ENCODE results near the gene C1QB. TPM values are rescaled to one million over a fixed set of nuclear protein-coding genes. Genes with fewer than 3 reads are reported as not detected.

Gene C1QB
- total RNA-seq, 1 donor from 2014 or later: not detected

DNA sequence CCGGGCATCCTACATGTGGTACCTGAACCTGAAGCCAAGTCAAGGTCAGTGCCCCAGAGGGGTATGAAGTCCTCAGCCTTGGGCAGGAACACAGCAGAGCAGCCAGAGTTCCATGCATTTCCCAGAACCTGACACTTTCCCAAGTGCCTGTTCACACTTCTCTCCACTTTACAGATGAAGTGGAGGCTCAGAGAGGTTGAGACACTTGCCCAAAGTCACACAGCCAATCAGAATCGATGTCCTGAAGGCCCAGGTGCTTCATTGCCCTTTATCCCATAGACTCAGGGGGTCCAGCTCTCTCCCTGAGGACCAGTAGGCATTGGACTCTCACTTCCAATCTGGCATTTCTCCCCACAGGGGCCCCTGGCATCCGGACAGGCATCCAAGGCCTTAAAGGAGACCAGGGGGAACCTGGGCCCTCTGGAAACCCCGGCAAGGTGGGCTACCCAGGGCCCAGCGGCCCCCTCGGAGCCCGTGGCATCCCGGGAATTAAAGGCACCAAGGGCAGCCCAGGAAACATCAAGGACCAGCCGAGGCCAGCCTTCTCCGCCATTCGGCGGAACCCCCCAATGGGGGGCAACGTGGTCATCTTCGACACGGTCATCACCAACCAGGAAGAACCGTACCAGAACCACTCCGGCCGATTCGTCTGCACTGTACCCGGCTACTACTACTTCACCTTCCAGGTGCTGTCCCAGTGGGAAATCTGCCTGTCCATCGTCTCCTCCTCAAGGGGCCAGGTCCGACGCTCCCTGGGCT lies 14.4 kb upstream of the C1QB start:
- no peak for ATAC-seq (ENCODE audit: low read depth)
- no peak for TF ChIP-seq CTCF (IDR thresholded peaks at IDR 0.05)
- intact Hi-C loops (cut with micrococcal nuclease): no loop called here
- H3K4me3 Mint-ChIP-seq: no peak overlapping the region
- ChIA-PET CTCF (no interaction called here), POLR2A (no interaction called here)
- no peaks in the 10 kb centered on the region for H3K36me3 Mint-ChIP-seq (ENCODE audit: low read depth)
- DNase-seq: no peak
- H3K9me3 Mint-ChIP-seq: no peaks in the 10 kb centered on the region
- H3K4me1 Mint-ChIP-seq: no peaks in the 10 kb centered on the region
- peaks cover 12% of the 10 kb centered on the region for H3K27me3 Mint-ChIP-seq
- H3K27ac Mint-ChIP-seq: no peak overlapping the region

DNA sequence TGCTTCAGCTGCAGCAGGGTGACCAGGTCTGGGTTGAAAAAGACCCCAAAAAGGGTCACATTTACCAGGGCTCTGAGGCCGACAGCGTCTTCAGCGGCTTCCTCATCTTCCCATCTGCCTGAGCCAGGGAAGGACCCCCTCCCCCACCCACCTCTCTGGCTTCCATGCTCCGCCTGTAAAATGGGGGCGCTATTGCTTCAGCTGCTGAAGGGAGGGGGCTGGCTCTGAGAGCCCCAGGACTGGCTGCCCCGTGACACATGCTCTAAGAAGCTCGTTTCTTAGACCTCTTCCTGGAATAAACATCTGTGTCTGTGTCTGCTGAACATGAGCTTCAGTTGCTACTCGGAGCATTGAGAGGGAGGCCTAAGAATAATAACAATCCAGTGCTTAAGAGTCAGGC lies 13.8 kb upstream of the C1QB start:
- no peak for ATAC-seq (ENCODE audit: low read depth)
- POLR2A ChIA-PET: no interaction called here

GRCh38 chr1:22641247-22641646 lies 11.8 kb upstream of the C1QB start:
- intact Hi-C loops (cut with micrococcal nuclease): loop anchor here (5.0 kb wide), 1 partner anchor 549 kb away; no protein-coding TSS in a partner anchor
- no peaks in the 10 kb centered on the region for H3K9me3 Mint-ChIP-seq
- DNase-seq (no peak), ATAC-seq (ENCODE audit: low read depth) (no peak)
- no peak for TF ChIP-seq CTCF (IDR thresholded peaks at IDR 0.05)
- no peak overlapping the region for H3K4me3 Mint-ChIP-seq
- no peak overlapping the region for H3K27ac Mint-ChIP-seq
- H3K36me3 Mint-ChIP-seq (ENCODE audit: low read depth): no peaks in the 10 kb centered on the region
- H3K4me1 Mint-ChIP-seq: no peaks in the 10 kb centered on the region
- peaks cover 15% of the 10 kb centered on the region for H3K27me3 Mint-ChIP-seq
- ChIA-PET CTCF (interaction anchor here (0.7 to 1.4 kb wide), 7 partner anchors 209 to 549 kb away, joined by 3 to 4 read pairs (median 3); no protein-coding TSS in a partner anchor), POLR2A (no interaction called here)

More for the DNA sequence above, 13.8 kb upstream of the C1QB start:
- H3K27ac Mint-ChIP-seq: no peak overlapping the region
- H3K4me3 Mint-ChIP-seq: no peak overlapping the region
- no peak for TF ChIP-seq CTCF (IDR thresholded peaks at IDR 0.05)
- CTCF ChIA-PET: interaction anchor here (1.6 kb wide), 1 partner anchor 508 kb away, joined by 3 read pairs; no protein-coding TSS in a partner anchor
- H3K36me3 Mint-ChIP-seq (ENCODE audit: low read depth): no peaks in the 10 kb centered on the region
- H3K4me1 Mint-ChIP-seq: no peaks in the 10 kb centered on the region
- H3K9me3 Mint-ChIP-seq: no peaks in the 10 kb centered on the region
- DNase-seq: no peak
- H3K27me3 Mint-ChIP-seq: peaks cover 11% of the 10 kb centered on the region
- intact Hi-C loops (cut with micrococcal nuclease): no loop called here

DNA sequence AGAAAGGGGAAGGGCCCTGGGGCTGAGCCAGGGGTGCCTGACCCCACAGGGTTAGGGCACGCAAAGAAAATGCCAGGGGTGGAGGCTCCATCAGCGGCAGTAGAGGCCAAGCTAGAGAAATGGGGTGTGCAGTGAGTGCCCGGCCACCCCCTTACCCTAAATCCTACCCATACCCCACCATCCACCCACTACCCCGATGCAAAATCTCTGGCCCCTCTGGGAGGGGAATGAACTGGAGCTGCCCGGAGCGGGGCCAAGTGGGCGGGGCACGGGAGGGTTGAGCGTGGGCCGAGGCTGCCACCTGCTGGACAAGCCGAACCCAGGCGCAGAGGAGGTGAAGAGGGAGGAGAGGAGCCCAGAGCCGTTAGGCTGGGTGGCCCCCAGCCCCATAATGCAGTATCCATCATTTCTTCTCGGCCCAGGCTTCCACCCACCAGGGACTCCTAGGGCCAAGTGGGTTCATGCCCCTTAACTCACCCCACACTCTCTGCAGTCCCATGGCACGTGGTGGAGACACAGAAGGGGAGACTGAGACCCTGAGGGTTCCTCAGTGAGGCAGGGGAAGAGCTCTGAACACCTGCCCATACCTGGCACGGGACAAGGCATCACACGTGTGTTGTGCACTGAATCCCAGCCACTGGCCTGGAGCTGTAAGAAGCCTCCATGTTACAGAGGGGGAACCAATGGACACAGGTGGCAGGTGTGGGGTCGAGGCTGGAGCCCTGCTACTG lies 11.0 kb upstream of the C1QB start:
- CTCF ChIA-PET: interaction anchor here (1.0 to 1.4 kb wide), 7 partner anchors 210 to 549 kb away, joined by 3 to 4 read pairs (median 3); no protein-coding TSS in a partner anchor
- H3K27ac Mint-ChIP-seq: no peak overlapping the region
- no peaks in the 10 kb centered on the region for H3K36me3 Mint-ChIP-seq (ENCODE audit: low read depth)
- H3K4me3 Mint-ChIP-seq: no peak overlapping the region
- H3K4me1 Mint-ChIP-seq: no peaks in the 10 kb centered on the region
- H3K27me3 Mint-ChIP-seq: peaks cover 16% of the 10 kb centered on the region
- POLR2A ChIA-PET: interaction anchor here (0.5 kb wide), 1 partner anchor 587 kb away, joined by 6 read pairs; no protein-coding TSS in a partner anchor
- no peaks in the 10 kb centered on the region for H3K9me3 Mint-ChIP-seq
- peak; percentile 67 for DNase-seq
- TF ChIP-seq CTCF (IDR thresholded peaks at IDR 0.05): peak; percentile 28
- ATAC-seq (ENCODE audit: low read depth): peak; percentile 93
- intact Hi-C loops (cut with micrococcal nuclease): loop anchor here (1.0 to 5.0 kb wide), 2 partner anchors 537 to 550 kb away; no protein-coding TSS in a partner anchor

DNA sequence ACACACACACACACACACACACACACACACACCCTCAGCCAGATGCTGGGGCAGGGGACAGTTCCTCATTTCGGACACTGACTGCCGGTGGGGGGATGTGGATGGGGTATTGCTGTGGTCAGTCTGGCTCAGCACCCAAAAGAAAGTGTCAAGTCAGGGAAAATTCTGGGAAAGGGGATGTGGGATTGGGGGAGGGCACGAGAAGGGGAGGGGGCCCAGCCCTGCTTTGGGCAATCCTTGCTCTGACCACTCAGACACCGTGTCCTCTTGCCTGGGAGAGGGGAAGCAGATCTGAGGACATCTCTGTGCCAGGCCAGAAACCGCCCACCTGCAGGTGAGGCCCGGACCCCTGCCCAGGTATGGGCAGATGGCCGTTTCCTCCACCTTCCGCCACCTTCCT lies 9.7 kb upstream of the C1QB start, which contains the start of gene C1QC:
Gene C1QC, plus strand, starts transcription at position 253 of the 400 bp plus-strand sequence. CDS start 391 bp downstream, outside the sequence.
- intact Hi-C loops (cut with micrococcal nuclease): loop anchor here (5.0 kb wide), 1 partner anchor 551 kb away; no protein-coding TSS in a partner anchor

More for the DNA sequence above, 9.7 kb upstream of the C1QB start, which contains the start of gene C1QC:
- no peak for TF ChIP-seq CTCF (IDR thresholded peaks at IDR 0.05)
- H3K9me3 Mint-ChIP-seq: no peaks in the 10 kb centered on the region
- no peak within 1 kb of the TSS for H3K27ac Mint-ChIP-seq
- no peaks in the 10 kb centered on the region for H3K36me3 Mint-ChIP-seq (ENCODE audit: low read depth)
- peaks cover 14% of the 10 kb centered on the region for H3K27me3 Mint-ChIP-seq
- no peak within 1 kb of the TSS for H3K4me3 Mint-ChIP-seq
- CTCF ChIA-PET: no interaction called here
- H3K4me1 Mint-ChIP-seq: no peaks in the 10 kb centered on the region
- ATAC-seq (ENCODE audit: low read depth) (no peak), DNase-seq (no peak)
- POLR2A ChIA-PET: no interaction called here
